ENCODE data around the gene TNFRSF4.
"Not testable (repeated sequence)": the region's sequence is repeated elsewhere in the genome, so short reads cannot be mapped to it uniquely, and the experiment has no call there.

TNFRSF4 gene

GRCh38 chr1:1213345-1214265 lies at the start of gene TNFRSF4:
Gene TNFRSF4 (minus strand): TSS chr1:1214153. CDS start chr1:1214127, 26 bp downstream.
- in situ Hi-C loops (cut with HindIII; ENCODE audit: low sequenced_read_pairs), result no loop called here

GRCh38 chr1:1262758-1263157 lies 48.8 kb upstream of the TNFRSF4 start:
- in situ Hi-C loops (cut with HindIII; ENCODE audit: low sequenced_read_pairs), result no loop called here

- in situ Hi-C loops (cut with HindIII; ENCODE audit: low sequenced_read_pairs), result no loop called here
Measured at GRCh38 chr1:1262071-1262470, 48.1 kb upstream of the TNFRSF4 start.

GRCh38 chr1:1260843-1261560 lies 47.0 kb upstream of the TNFRSF4 start:
- in situ Hi-C loops (cut with HindIII; ENCODE audit: low sequenced_read_pairs), result no loop called here

- in situ Hi-C loops (cut with HindIII; ENCODE audit: low sequenced_read_pairs), result no loop called here
Measured at GRCh38 chr1:1259951-1260600, 46.1 kb upstream of the TNFRSF4 start.

- in situ Hi-C loops (cut with HindIII; ENCODE audit: low sequenced_read_pairs), result no loop called here
Measured at GRCh38 chr1:1259540-1259939, 45.6 kb upstream of the TNFRSF4 start.

GRCh38 chr1:1259119-1259488 lies 45.2 kb upstream of the TNFRSF4 start:
- in situ Hi-C loops (cut with HindIII; ENCODE audit: low sequenced_read_pairs), result no loop called here

- in situ Hi-C loops (cut with HindIII; ENCODE audit: low sequenced_read_pairs), result no loop called here
Measured at GRCh38 chr1:1256956-1257871, 43.3 kb upstream of the TNFRSF4 start.

GRCh38 chr1:1255611-1256010 lies 41.7 kb upstream of the TNFRSF4 start:
- in situ Hi-C loops (cut with HindIII; ENCODE audit: low sequenced_read_pairs), result no loop called here

- in situ Hi-C loops (cut with HindIII; ENCODE audit: low sequenced_read_pairs), result no loop called here
Measured at GRCh38 chr1:1255078-1255477, 41.1 kb upstream of the TNFRSF4 start.

GRCh38 chr1:1254667-1254998 lies 40.7 kb upstream of the TNFRSF4 start:
- in situ Hi-C loops (cut with HindIII; ENCODE audit: low sequenced_read_pairs), result no loop called here

- in situ Hi-C loops (cut with HindIII; ENCODE audit: low sequenced_read_pairs), result no loop called here
Measured at GRCh38 chr1:1253972-1254666, 40.2 kb upstream of the TNFRSF4 start.

GRCh38 chr1:1253314-1253713 lies 39.4 kb upstream of the TNFRSF4 start:
- in situ Hi-C loops (cut with HindIII; ENCODE audit: low sequenced_read_pairs), result no loop called here

GRCh38 chr1:1250786-1251284 lies 36.9 kb upstream of the TNFRSF4 start:
- in situ Hi-C loops (cut with HindIII; ENCODE audit: low sequenced_read_pairs), result no loop called here

GRCh38 chr1:1248009-1248913 lies 34.3 kb upstream of the TNFRSF4 start:
- in situ Hi-C loops (cut with HindIII; ENCODE audit: low sequenced_read_pairs), result not testable (repeated sequence)

- in situ Hi-C loops (cut with HindIII; ENCODE audit: low sequenced_read_pairs), result no loop called here
Measured at GRCh38 chr1:1247341-1247913, 33.5 kb upstream of the TNFRSF4 start.

- in situ Hi-C loops (cut with HindIII; ENCODE audit: low sequenced_read_pairs), result no loop called here
Measured at GRCh38 chr1:1246577-1247340, 32.8 kb upstream of the TNFRSF4 start, which contains the start of gene C1QTNF12. Gene C1QTNF12 (minus strand): TSS chr1:1246722. CDS start chr1:1246690, 32 bp downstream.
